NK-92 (cell line): ENCODE measurements around the gene TSPAN3.

Experiments
- DNase-seq: peaks from one replicate; lab custom pipeline; 2025; ENCODE audit not compliant: unreplicated experiment; lab: John Stamatoyannopoulos, UW

Gene TSPAN3

GRCh38 chr15:77070495-77071304 is at the start of gene TSPAN3:
TSPAN3 (minus strand) TSS chr15:77071109; CDS start chr15:77070954, 155 bp downstream.
- peak; percentile 54 for DNase-seq

- DNase-seq: no peak
Measured at GRCh38 chr15:77120576-77120975, 49.7 kb upstream of the TSPAN3 start.

GRCh38 chr15:77119446-77119845 is 48.5 kb upstream of the TSPAN3 start:
- DNase-seq: no peak

- no peak for DNase-seq
Measured at GRCh38 chr15:77118882-77119321, 48.0 kb upstream of the TSPAN3 start.

GRCh38 chr15:77115179-77115578 is 44.3 kb upstream of the TSPAN3 start:
- no peak for DNase-seq

GRCh38 chr15:77112838-77113504 is 42.1 kb upstream of the TSPAN3 start:
- DNase-seq: no peak

GRCh38 chr15:77111789-77112188 is 40.9 kb upstream of the TSPAN3 start:
- DNase-seq: no peak

GRCh38 chr15:77107531-77108355 is 36.8 kb upstream of the TSPAN3 start:
- no peak for DNase-seq

- DNase-seq: no peak
Measured at GRCh38 chr15:77107068-77107467, 36.2 kb upstream of the TSPAN3 start.

GRCh38 chr15:77104155-77104554 is 33.2 kb upstream of the TSPAN3 start:
- no peak for DNase-seq

GRCh38 chr15:77099741-77100463 is 29.0 kb upstream of the TSPAN3 start:
- DNase-seq: no peak

GRCh38 chr15:77098572-77098971 is 27.7 kb upstream of the TSPAN3 start:
- no peak for DNase-seq

GRCh38 chr15:77097921-77098320 is 27.0 kb upstream of the TSPAN3 start:
- no peak for DNase-seq

- no peak for DNase-seq
Measured at GRCh38 chr15:77097248-77097721, 26.4 kb upstream of the TSPAN3 start.

GRCh38 chr15:77096541-77096940 is 25.6 kb upstream of the TSPAN3 start:
- no peak for DNase-seq

GRCh38 chr15:77096138-77096537 is 25.2 kb upstream of the TSPAN3 start:
- DNase-seq: no peak

- no peak for DNase-seq
Measured at GRCh38 chr15:77094397-77095030, 23.6 kb upstream of the TSPAN3 start.

GRCh38 chr15:77093436-77093835 is 22.5 kb upstream of the TSPAN3 start:
- no peak for DNase-seq

GRCh38 chr15:77091097-77091496 is 20.2 kb upstream of the TSPAN3 start:
- DNase-seq: no peak

GRCh38 chr15:77087213-77087612 is 16.3 kb upstream of the TSPAN3 start:
- no peak for DNase-seq
